IPS DF 6.9 (cell line): ENCODE results near the gene ORAI2.

ENCODE experiments used
- DNase-seq: peaks from one replicate; pipeline ENCODE4 v3.0.0-alpha.2; 2013; ENCODE audit warnings: low read depth, low spot score
- H3K27ac ChIP-seq: one replicate; pipeline ENCODE4 v1.5.1; 2013; ENCODE audit warnings: low read length, control low read depth
- H3K27me3 ChIP-seq: 2 replicates; pipeline ENCODE4 v1.6.1; 2013; ENCODE audit warnings: mild to moderate bottlenecking, low read length; ENCODE audit not compliant: control insufficient read depth, insufficient read depth
- H3K36me3 ChIP-seq: 2 replicates; pipeline ENCODE4 v1.6.1; 2013; ENCODE audit warnings: low read length; ENCODE audit not compliant: control insufficient read depth, insufficient read depth
- H3K4me1 ChIP-seq: 2 replicates; pipeline ENCODE4 v1.6.1; 2013; ENCODE audit warnings: low read length; ENCODE audit not compliant: control insufficient read depth, insufficient read depth
- H3K4me3 ChIP-seq: 2 replicates; pipeline ENCODE4 v1.5.1; 2013; ENCODE audit warnings: mild to moderate bottlenecking, low read length
- H3K9me3 ChIP-seq: 2 replicates; pipeline ENCODE4 v1.6.1; 2013; ENCODE audit warnings: low read length, inconsistent platforms; ENCODE audit not compliant: control insufficient read depth, insufficient read depth
- WGBS: extraction: QIAGEN DNeasy Blood & Tissue Kit; methylation state at CpG from one replicate; pipeline ENCODE4 v1.1.7; 2013; ENCODE audit warnings: mixed read lengths, missing lambda C conversion rate; ENCODE audit not compliant: insufficient read length, insufficient coverage; 5-methylcytosine and 5-hydroxymethylcytosine counted together

ORAI2 gene

GRCh38 chr7:102413611-102414010 lies 19.8 kb upstream of the ORAI2 start:
- no peak for DNase-seq
- Histone ChIP-seq H3K4me3 (no peak overlapping the region), H3K4me1 (no peaks in the 10 kb centered on the region), H3K27ac (no peak overlapping the region), H3K9me3 (peaks cover 2% of the 10 kb centered on the region; the same call in 1 of the 2 replicates), H3K36me3 (peaks cover 8% of the 10 kb centered on the region; the same call in 1 of the 2 replicates), H3K27me3 (no peaks in the 10 kb centered on the region)
- no CpG with 5 or more reads among the region's 4 CpGs for WGBS

GRCh38 chr7:102415685-102416225 lies 17.6 kb upstream of the ORAI2 start:
- Histone ChIP-seq H3K4me3 (no peak overlapping the region), H3K27ac (no peak overlapping the region), H3K9me3 (no peaks in the 10 kb centered on the region), H3K27me3 (no peaks in the 10 kb centered on the region), H3K36me3 (no peaks in the 10 kb centered on the region; the same call in 1 of the 2 replicates), H3K4me1 (no peaks in the 10 kb centered on the region)
- DNase-seq, result no peak
- no CpG with 5 or more reads among the region's 12 CpGs for WGBS

- H3K27ac ChIP-seq, result no peak overlapping the region
- H3K9me3 ChIP-seq, result no peaks in the 10 kb centered on the region
- no peak overlapping the region for H3K4me3 ChIP-seq
- WGBS, result no CpG with 5 or more reads among the region's 6 CpGs
- no peak for DNase-seq
- no peaks in the 10 kb centered on the region for H3K27me3 ChIP-seq
- H3K4me1 ChIP-seq, result no peaks in the 10 kb centered on the region
- no peaks in the 10 kb centered on the region; the same call in 1 of the 2 replicates for H3K36me3 ChIP-seq
Measured at GRCh38 chr7:102416406-102416805, 17.0 kb upstream of the ORAI2 start.

GRCh38 chr7:102417105-102417504 lies 16.3 kb upstream of the ORAI2 start:
- Histone ChIP-seq H3K9me3 (no peaks in the 10 kb centered on the region), H3K4me3 (no peak overlapping the region), H3K4me1 (no peaks in the 10 kb centered on the region), H3K36me3 (no peaks in the 10 kb centered on the region; the same call in 1 of the 2 replicates), H3K27me3 (no peaks in the 10 kb centered on the region), H3K27ac (no peak overlapping the region)
- DNase-seq, result no peak
- no CpG with 5 or more reads among the region's 3 CpGs for WGBS

GRCh38 chr7:102418592-102418991 lies 14.8 kb upstream of the ORAI2 start:
- DNase-seq, result no peak
- no CpG with 5 or more reads among the region's 5 CpGs for WGBS
- no peaks in the 10 kb centered on the region for H3K4me1 ChIP-seq
- H3K27ac ChIP-seq, result no peak overlapping the region
- no peak overlapping the region for H3K4me3 ChIP-seq
- H3K9me3 ChIP-seq, result no peaks in the 10 kb centered on the region
- no peaks in the 10 kb centered on the region; the same call in 1 of the 2 replicates for H3K36me3 ChIP-seq
- H3K27me3 ChIP-seq, result no peaks in the 10 kb centered on the region

- H3K4me3 ChIP-seq, result no peak overlapping the region
- H3K9me3 ChIP-seq, result no peaks in the 10 kb centered on the region
- H3K4me1 ChIP-seq, result 0 out of 2 replicates have a peak, but pooled peaks cover 1% of the 10 kb centered on the region
- no peak overlapping the region for H3K27ac ChIP-seq
- no peak for DNase-seq
- no peaks in the 10 kb centered on the region for H3K27me3 ChIP-seq
- peaks cover 16% of the 10 kb centered on the region for H3K36me3 ChIP-seq
- WGBS, result no CpG with 5 or more reads among the region's 10 CpGs
Measured at GRCh38 chr7:102421706-102422240, 11.6 kb upstream of the ORAI2 start.

- Histone ChIP-seq H3K9me3 (no peaks in the 10 kb centered on the region), H3K4me1 (0 out of 2 replicates have a peak, but pooled peaks cover 1% of the 10 kb centered on the region), H3K36me3 (peaks cover 17% of the 10 kb centered on the region), H3K4me3 (no peak overlapping the region), H3K27me3 (no peaks in the 10 kb centered on the region), H3K27ac (no peak overlapping the region)
- WGBS, result no CpG with 5 or more reads among the region's 12 CpGs
- DNase-seq, result no peak
Measured at GRCh38 chr7:102424129-102424551, 9.2 kb upstream of the ORAI2 start.

GRCh38 chr7:102424787-102425218 lies 8.6 kb upstream of the ORAI2 start:
- no peak overlapping the region for H3K4me3 ChIP-seq

GRCh38 chr7:102425639-102426267 lies 7.6 kb upstream of the ORAI2 start:
- peaks cover 2% of the 10 kb centered on the region; the same call in 1 of the 2 replicates for H3K4me1 ChIP-seq
- H3K9me3 ChIP-seq, result no peaks in the 10 kb centered on the region
- no peak overlapping the region for H3K27ac ChIP-seq
- no CpG with 5 or more reads among the region's 25 CpGs for WGBS
- H3K4me3 ChIP-seq, result no peak overlapping the region
- H3K36me3 ChIP-seq, result peaks cover 17% of the 10 kb centered on the region
- no peaks in the 10 kb centered on the region for H3K27me3 ChIP-seq
- DNase-seq, result no peak

More at GRCh38 chr7:102424787-102425218, 8.6 kb upstream of the ORAI2 start:
- Histone ChIP-seq H3K27me3 (no peaks in the 10 kb centered on the region), H3K4me1 (0 out of 2 replicates have a peak, but pooled peaks cover 1% of the 10 kb centered on the region), H3K27ac (no peak overlapping the region), H3K9me3 (no peaks in the 10 kb centered on the region), H3K36me3 (peaks cover 17% of the 10 kb centered on the region)
- DNase-seq, result no peak
- WGBS, result no CpG with 5 or more reads among the region's 13 CpGs

- no peaks in the 10 kb centered on the region for H3K27me3 ChIP-seq
- H3K4me3 ChIP-seq, result no peak overlapping the region
- WGBS, result no CpG with 5 or more reads among the region's 16 CpGs
- H3K4me1 ChIP-seq, result peaks cover 3% of the 10 kb centered on the region; the same call in 1 of the 2 replicates
- DNase-seq, result no peak
- peaks cover 17% of the 10 kb centered on the region for H3K36me3 ChIP-seq
- H3K9me3 ChIP-seq, result no peaks in the 10 kb centered on the region
- no peak overlapping the region for H3K27ac ChIP-seq
Measured at GRCh38 chr7:102426268-102427018, 6.9 kb upstream of the ORAI2 start.
